ENCODE data around the gene TCFL5. TPM values are rescaled to one million over a fixed set of nuclear protein-coding genes. Genes with fewer than 3 reads are reported as not detected.

TCFL5 gene
- total and polyA plus RNA-seq, 10 of the 15 experiments (the other 5 are each of a cell fraction or from before 2014, with no cell fraction given): 0.48 to 8.1 (median 3.8) TPM

- DNase-seq (ENCODE audit: low read depth, low spot score): no peak
- RAD21 ChIA-PET (ENCODE audit: unreplicated experiment): interaction anchor here (1.4 to 1.8 kb wide), 2 partner anchors 10 to 102 kb away, joined by 6 to 7 read pairs; no protein-coding TSS in a partner anchor
Observed at GRCh38 chr20:62906647-62907375, 45.2 kb upstream of the TCFL5 start.

More at GRCh38 chr20:62906647-62907375, 45.2 kb upstream of the TCFL5 start:
- FAIRE-seq: no peak
- Histone ChIP-seq H3K4me1 (ENCODE audit: control insufficient read depth, insufficient read depth, low read length) (no peaks in the 10 kb centered on the region), H3K4me3 (no peak overlapping the region), H3K4me2 (ENCODE audit: control insufficient read depth, insufficient read depth) (no peak overlapping the region), H3K27me3 (replicated peaks in 1 of 2; ENCODE audit: control insufficient read depth in 2 of 2, insufficient read depth in 2 of 2, low read length in 1 of 2) (no peaks in the 10 kb centered on the region), H4K20me1 (ENCODE audit: control insufficient read depth, insufficient read depth) (peaks cover 2% of the 10 kb centered on the region; the same call in 1 of the 2 replicates), H3K79me2 (ENCODE audit: control insufficient read depth, insufficient read depth, low read length) (peaks cover 1% of the 10 kb centered on the region; the same call in 1 of the 2 replicates), H2AFZ (ENCODE audit: control insufficient read depth, low read depth, low read length) (no peak overlapping the region), H3K36me3 (ENCODE audit: control insufficient read depth in 2 of 2, insufficient read depth in 2 of 2, low read length in 1 of 2) (peaks cover 51% of the 10 kb centered on the region in 2 experiments), H3K27ac (ENCODE audit: control insufficient read depth, insufficient read depth) (no peak overlapping the region), H3K9me3 (replicated peaks; ENCODE audit: control insufficient read depth, insufficient read depth, low read length) (no peaks in the 10 kb centered on the region), H3K9ac (ENCODE audit: control insufficient read depth, insufficient read depth, low read length) (no peak overlapping the region)
- TF ChIP-seq BCL11A (IDR thresholded peaks at IDR 0.05; ENCODE audit: low read depth, low read length): no peak
- TF ChIP-seq JUND (IDR thresholded peaks at IDR 0.05; ENCODE audit: low read depth, low read length): no peak
- TF ChIP-seq IRF4 (IDR thresholded peaks at IDR 0.05; ENCODE audit: low read depth, low read length): no peak
- no peak for TF ChIP-seq ZNF274 (IDR thresholded peaks at IDR 0.05; ENCODE audit: insufficient read depth, insufficient read length)
- no peak for TF ChIP-seq IKZF1 (conservative IDR thresholded peaks at IDR 0.05)
- no peak for TF ChIP-seq PKNOX1 (IDR thresholded peaks at IDR 0.05)
- no peak for TF ChIP-seq HSF1 (IDR thresholded peaks at IDR 0.05; ENCODE audit: low read depth, low read length)
- in situ Hi-C loops (cut with MboI): no loop called here
- POLR2A ChIA-PET: interaction anchor here (0.5 kb wide), 1 partner anchor 31 kb away, joined by 3 read pairs; no protein-coding TSS in a partner anchor
- 92% methylated on average over 31 of the region's 31 CpGs for WGBS (ENCODE audit: insufficient coverage, insufficient replicate concordance, low lambda C conversion rate, missing lambda C conversion rate)
- ATAC-seq: no peak
- intact Hi-C loops (cut with micrococcal nuclease; ENCODE audit: unreplicated experiment): no loop called here
- BruUV-seq (replicated peaks): no TSS peak
- CTCF ChIA-PET: interaction anchor here (0.6 to 2.8 kb wide), 10 partner anchors 9 to 47 kb away, joined by 3 to 27 read pairs (median 6); partner anchors contain the start of genes GID8 and SLC17A9
- SMC1A ChIA-PET (ENCODE audit: uncharacterized antibody, unreplicated experiment): interaction anchor here (1.1 to 2.3 kb wide), 5 partner anchors 10 to 47 kb away, joined by 3 to 8 read pairs (median 7); no protein-coding TSS in a partner anchor
